HepG2 (cell line): ENCODE measurements around the gene HAGH.

Source experiments
- FOSL2 ChIP-seq: sonication (generic); formaldehyde crosslinking; IDR thresholded peaks from 2 replicates; pipeline ENCODE4 v1.4.0; 2020; ENCODE audit warnings: missing genetic modification reagents
- KAT7 ChIP-seq: IDR thresholded peaks from 2 replicates; pipeline ENCODE4 v1.6.1; 2018; ENCODE audit warnings: borderline replicate concordance, missing compliant biosample characterization
- MEF2D ChIP-seq: sonication (generic); formaldehyde crosslinking; IDR thresholded peaks from 2 replicates; pipeline ENCODE4 v1.5.1; 2020; ENCODE audit warnings: mild to moderate bottlenecking, missing genetic modification reagents
- MTA1 ChIP-seq: sonication (generic); formaldehyde crosslinking; IDR thresholded peaks from 2 replicates; pipeline ENCODE4 v1.4.0; 2020; ENCODE audit warnings: missing genetic modification reagents, mild to moderate bottlenecking, borderline replicate concordance
- ZKSCAN5 ChIP-seq: sonication (generic); formaldehyde crosslinking; IDR thresholded peaks from 2 replicates; pipeline ENCODE4 v1.5.1; 2020; ENCODE audit warnings: mild to moderate bottlenecking, missing genetic modification reagents
- ZNF737 ChIP-seq: sonication (generic); formaldehyde crosslinking; IDR thresholded peaks from 2 replicates; pipeline ENCODE4 v1.5.0; 2020; ENCODE audit warnings: missing genetic modification reagents, mild to moderate bottlenecking, borderline replicate concordance

- TF ChIP-seq ZKSCAN5 (CRISPR knock-in tag) (no peak), MTA1 (no peak), ZNF737 (CRISPR knock-in tag) (no peak), KAT7 (no peak), MEF2D (CRISPR knock-in tag) (no peak), FOSL2 (CRISPR knock-in tag) (no peak)
Observed at GRCh38 chr16:1771864-1772361, 54.7 kb downstream of the HAGH start.
